IMR-90 (cell line): ENCODE measurements around the gene TRAFD1. TPM values are rescaled to one million over a fixed set of nuclear protein-coding genes. Genes with fewer than 3 reads are reported as not detected.

Experiments
- ATAC-seq: fragments of 200-7000 bp; cut with Tn5 transposase; 2 replicates; pipeline ENCODE4 v1.9.1; 2020; ENCODE audit warnings: low read depth, mild to moderate bottlenecking, moderate library complexity
- BruUV-seq: library from RNA; stranded (reverse); fragments of 400-500 nt; replicated peaks from 2 replicates; lab custom pipeline; 2021; lab: Mats Ljungman, UMichigan
- CTCF ChIA-PET: fragments of 300-600 bp; formaldehyde crosslinking; extraction: SDS; loops from one replicate; lab custom pipeline; 2021; ENCODE audit warnings: antibody characterized with exemption; lab: Yijun Ruan, JAX
- POLR2A ChIA-PET: fragments of 300-600 bp; sonication (Branson Sonifier 250); formaldehyde crosslinking; loops from one replicate; lab custom pipeline; 2022; ENCODE audit warnings: antibody characterized with exemption; ENCODE audit not compliant: unreplicated experiment; lab: Charles Lee
- DNase-seq: peaks from one replicate; pipeline ENCODE4 v3.0.0; 2013
- H2AFZ ChIP-seq: replicated peaks from 2 replicates; pipeline ENCODE3; 2013; ENCODE audit warnings: low read length, mild to moderate bottlenecking; ENCODE audit not compliant: poor library complexity
- H2AK5ac ChIP-seq: 2 replicates; pipeline ENCODE4 v1.6.1; 2013; ENCODE audit warnings: low read depth, low read length, inconsistent platforms
- H2AK9ac ChIP-seq: replicated peaks from 2 replicates; pipeline ENCODE3; 2013; ENCODE audit warnings: mild to moderate bottlenecking, low read depth, low read length, moderate library complexity; ENCODE audit not compliant: poor library complexity
- H2BK120ac ChIP-seq: 2 replicates; pipeline ENCODE4 v1.6.1; 2013; ENCODE audit warnings: low read depth, low read length, inconsistent platforms
- H2BK15ac ChIP-seq: 3 replicates; pipeline ENCODE4 v1.6.1; 2013; ENCODE audit warnings: low read depth, low read length, inconsistent platforms
- H2BK20ac ChIP-seq: 2 replicates; pipeline ENCODE4 v1.6.1; 2013; ENCODE audit warnings: low read depth, mild to moderate bottlenecking, inconsistent platforms, low read length, moderate library complexity
- H2BK5ac ChIP-seq: 2 replicates; pipeline ENCODE4 v1.6.1; 2013; ENCODE audit warnings: mild to moderate bottlenecking, low read depth, low read length, inconsistent platforms; ENCODE audit not compliant: poor library complexity, severe bottlenecking
- H3K14ac ChIP-seq: replicated peaks from 2 replicates; pipeline ENCODE4 v1.6.1; 2013; ENCODE audit warnings: low read depth, low read length, inconsistent platforms
- H3K18ac ChIP-seq: 2 replicates; pipeline ENCODE4 v1.6.1; 2013; ENCODE audit warnings: low read depth, low read length, control low read depth
- H3K23ac ChIP-seq: 2 replicates; pipeline ENCODE4 v1.6.1; 2013; ENCODE audit warnings: low read depth, low read length, inconsistent platforms
- H3K27ac ChIP-seq: 2 replicates; pipeline ENCODE4 v1.5.1; 2013; ENCODE audit warnings: mild to moderate bottlenecking, control low read depth, low read length; ENCODE audit not compliant: insufficient read depth
- H3K27me3 ChIP-seq: 2 replicates; pipeline ENCODE4 v1.6.1; 2013; ENCODE audit warnings: low read length; ENCODE audit not compliant: control insufficient read depth, insufficient read depth
- H3K36me3 ChIP-seq: 2 replicates; pipeline ENCODE4 v1.6.1; 2013; ENCODE audit warnings: low read length, mixed read lengths; ENCODE audit not compliant: control insufficient read depth, insufficient read depth
- H3K4ac ChIP-seq: 2 replicates; pipeline ENCODE4 v1.6.1; 2013; ENCODE audit warnings: low read depth, low read length, inconsistent platforms
- H3K4me1 ChIP-seq: 2 replicates; pipeline ENCODE4 v1.6.1; 2013; ENCODE audit warnings: low read length, mixed read lengths; ENCODE audit not compliant: control insufficient read depth, insufficient read depth
- H3K4me2 ChIP-seq: 2 replicates; pipeline ENCODE4 v1.6.1; 2013; ENCODE audit warnings: low read depth, mild to moderate bottlenecking, control low read depth, low read length, moderate library complexity
- H3K4me3 ChIP-seq: 2 replicates; pipeline ENCODE4 v1.5.1; 2013; ENCODE audit warnings: low read depth, mild to moderate bottlenecking, control low read depth, low read length, moderate library complexity; ENCODE audit not compliant: insufficient read depth
- H3K56ac ChIP-seq: 2 replicates; pipeline ENCODE4 v1.6.1; 2013; ENCODE audit warnings: low read length, inconsistent platforms; ENCODE audit not compliant: insufficient read depth; ENCODE audit errors: extremely low read depth
- H3K79me1 ChIP-seq, 2 experiments: 2 replicates each; pipeline ENCODE4 v1.6.1; 2013; ENCODE audit warnings: low read length in 2 of 2, inconsistent platforms in 1 of 2, low read depth in 1 of 2
- H3K9ac ChIP-seq: 2 replicates; pipeline ENCODE4 v1.6.1; 2013; ENCODE audit warnings: low read depth, low read length, control low read depth
- H3K9me1 ChIP-seq: 2 replicates; pipeline ENCODE4 v1.6.1; 2013; ENCODE audit warnings: low read length, inconsistent platforms; ENCODE audit not compliant: insufficient read depth
- H3K9me3 ChIP-seq: 2 replicates; pipeline ENCODE4 v1.6.1; 2013; ENCODE audit warnings: low read length; ENCODE audit not compliant: control insufficient read depth, insufficient read depth
- H4K20me1 ChIP-seq: 2 replicates; pipeline ENCODE4 v1.6.1; 2013; ENCODE audit warnings: low read length, inconsistent platforms; ENCODE audit not compliant: insufficient read depth
- H4K5ac ChIP-seq: 2 replicates; pipeline ENCODE4 v1.6.1; 2013; ENCODE audit warnings: mild to moderate bottlenecking, low read depth, low read length, control low read depth
- H4K8ac ChIP-seq, 2 experiments: 2 replicates each; pipeline ENCODE4 v1.6.1; 2013; ENCODE audit warnings: low read depth in 2 of 2, low read length in 2 of 2, control low read depth in 1 of 2, inconsistent platforms in 1 of 2
- H4K91ac ChIP-seq: 2 replicates; pipeline ENCODE4 v1.6.1; 2013; ENCODE audit warnings: low read depth, low read length, inconsistent platforms; ENCODE audit not compliant: insufficient read depth
- BHLHE40 ChIP-seq: fragments of 150-350 bp; IDR thresholded peaks from 2 replicates; pipeline ENCODE4 v1.6.1; 2016; ENCODE audit warnings: mild to moderate bottlenecking, low read depth, low read length
- CHD1 ChIP-seq: IDR thresholded peaks from 2 replicates; pipeline ENCODE4 v1.6.1; 2012; ENCODE audit warnings: low read depth, low read length, improper control_type of control experiment
- FOS ChIP-seq: fragments of 150-350 bp; IDR thresholded peaks from 2 replicates; pipeline ENCODE4 v1.6.1; 2016; ENCODE audit warnings: low read depth, low read length
- MAFK ChIP-seq: IDR thresholded peaks from 2 replicates; pipeline ENCODE4 v1.6.1; 2012; ENCODE audit warnings: low read depth, low read length, improper control_type of control experiment
- MXI1 ChIP-seq: IDR thresholded peaks from 2 replicates; pipeline ENCODE4 v1.6.1; 2012; ENCODE audit warnings: low read depth, mild to moderate bottlenecking, low read length, moderate library complexity, borderline replicate concordance
- POLR2A ChIP-seq: IDR thresholded peaks from 2 replicates; pipeline ENCODE4 v1.6.1; 2012; ENCODE audit warnings: mild to moderate bottlenecking, low read depth, low read length
- RCOR1 ChIP-seq: IDR thresholded peaks from 2 replicates; pipeline ENCODE4 v1.6.1; 2012; ENCODE audit warnings: mild to moderate bottlenecking, low read length, improper control_type of control experiment; ENCODE audit not compliant: insufficient replicate concordance
- SMC3 ChIP-seq: fragments of 150-350 bp; IDR thresholded peaks from 2 replicates; pipeline ENCODE4 v1.6.1; 2016; ENCODE audit warnings: low read depth, mild to moderate bottlenecking, antibody characterized with exemption, low read length, moderate library complexity
- WGBS, 2 experiments: methylation state at CpG; one replicate each; pipeline versions ENCODE4 v1.1.5 to v1.1.7; 2013; ENCODE audit warnings: missing lambda C conversion rate in 2 of 2; ENCODE audit not compliant: insufficient read length in 1 of 2; ENCODE audit errors: extremely low coverage in 2 of 2; 5-methylcytosine and 5-hydroxymethylcytosine counted together
- dilution Hi-C: fragments of 300-500 bp; cut with HindIII; formaldehyde crosslinking; loops from one replicate; pipeline ENCODE4 v1.14.3; 2018; ENCODE audit warnings: low sequenced_read_pairs; ENCODE audit not compliant: unreplicated experiment
- in situ Hi-C: fragments of 300-500 bp; cut with MboI; formaldehyde crosslinking; loops from 3 replicates; pipeline ENCODE4 v1.14.3; 2019; ENCODE audit warnings: low sequenced_read_pairs, inconsistent platforms, mixed read lengths
- intact Hi-C: fragments of 100-400 bp; cut with micrococcal nuclease; formaldehyde crosslinking; loops from 2 replicates; pipeline ENCODE4 v1.10.0; 2022
- polyA plus RNA-seq, 3 experiments: library from polyadenylated mRNA; depleted of rRNA; stranded (reverse); fragments of >200 nt; gene quantifications; 2 replicates each; pipeline ENCODE4 v1.2.3, GENCODE V29; 2012; ENCODE audit warnings: low replicate concordance in 1 of 3
- total RNA-seq: library from RNA; depleted of rRNA; stranded (reverse); fragments of >200 nt; gene quantifications from 2 replicates; pipeline ENCODE4 v1.2.3, GENCODE V29; 2012
- TF ChIP-seq, protein P1 (sequence below): fragments of 150-350 bp; IDR thresholded peaks from 2 replicates; pipeline ENCODE4 v1.6.1; 2016; ENCODE audit warnings: low read depth, mild to moderate bottlenecking, low read length, moderate library complexity, borderline replicate concordance

Gene TRAFD1
- total and polyA plus RNA-seq, 2 of the 4 experiments (the other 2 are of a cell fraction): 41.3 to 70.4 TPM

DNA sequence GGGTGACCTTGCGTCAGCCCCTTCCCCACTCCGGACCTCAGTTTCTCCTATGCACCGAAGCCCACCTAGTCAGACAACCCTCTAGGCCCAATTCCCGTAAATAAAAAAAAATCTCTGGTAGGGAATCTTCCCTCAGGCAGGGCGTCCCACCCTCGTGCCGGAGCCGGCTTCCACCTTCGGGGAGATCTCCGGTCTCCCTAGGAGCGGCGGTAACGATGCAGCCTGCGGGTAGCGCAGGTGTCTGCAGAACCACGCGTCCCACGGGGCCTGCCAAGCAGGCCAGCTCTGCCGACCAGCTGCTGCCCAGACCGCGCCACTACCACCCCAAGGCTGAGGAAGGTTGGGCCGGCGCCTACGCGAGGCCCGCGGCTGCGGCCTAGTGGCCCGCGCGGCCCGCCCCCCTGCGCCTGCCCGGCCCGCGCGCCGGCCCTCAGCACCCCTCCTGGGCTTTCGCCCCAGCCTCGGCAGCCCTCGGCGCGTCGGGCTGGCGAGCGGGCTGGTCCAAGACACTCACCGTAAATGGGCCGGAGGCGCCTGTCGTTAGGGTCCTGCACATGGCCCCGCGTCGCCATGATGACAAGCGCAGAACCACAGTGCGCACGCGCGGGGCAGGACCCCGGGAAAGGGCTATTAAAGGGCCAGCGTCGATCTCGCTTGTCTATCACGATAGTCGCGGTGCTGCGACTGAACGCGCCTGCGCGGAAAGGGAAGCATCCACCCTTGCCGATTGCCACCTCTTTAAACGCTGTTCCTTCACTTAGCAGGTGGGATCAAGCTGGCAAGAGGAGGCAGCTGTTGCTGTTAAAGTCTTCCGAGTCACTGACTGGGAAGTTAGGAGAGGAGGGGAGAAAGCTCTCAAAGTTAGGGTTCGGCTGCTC, 16.9 kb upstream of the TRAFD1 start, which contains the start of gene NAA25:
NAA25 (minus strand) TSS at position 582 of the 878 bp plus-strand sequence; CDS start at position 572, 10 bp downstream.
- Histone ChIP-seq H2AK9ac (peak within 1 kb of the TSS; percentile 93), H3K9ac (peak within 1 kb of the TSS; percentile 99), H2BK5ac (peak within 1 kb of the TSS; percentile 98), H3K9me1 (peaks cover 19% of the 10 kb centered on the region), H3K56ac (peak within 1 kb of the TSS; percentile 96), H3K14ac (peak within 1 kb of the TSS; percentile 94), H2AK5ac (peak within 1 kb of the TSS; percentile 99), H3K27ac (peak within 1 kb of the TSS; percentile 99), H4K91ac (peak within 1 kb of the TSS; percentile 98), H4K8ac (peak within 1 kb of the TSS; percentile 94 to 96), H3K23ac (peak within 1 kb of the TSS; percentile 80), H3K79me1 (peaks cover 0 to 29% of the 10 kb centered on the region in 2 experiments; a peak in 3 of 4 replicates), H3K4me2 (peak within 1 kb of the TSS; percentile 98), H2BK120ac (peak within 1 kb of the TSS; percentile 88), H4K20me1 (peaks cover 25% of the 10 kb centered on the region), H3K27me3 (no peaks in the 10 kb centered on the region), H2BK20ac (peak within 1 kb of the TSS; percentile 40), H2BK15ac (peak within 1 kb of the TSS; percentile 97), H4K5ac (peak within 1 kb of the TSS; percentile 90), H2AFZ (peak within 1 kb of the TSS; percentile 94), H3K4me3 (peak within 1 kb of the TSS; percentile 66), H3K18ac (peak within 1 kb of the TSS; percentile 87), H3K36me3 (no peaks in the 10 kb centered on the region; the same call in 1 of the 2 replicates), H3K4ac (peak within 1 kb of the TSS; percentile 98), H3K9me3 (no peaks in the 10 kb centered on the region), H3K4me1 (peaks cover 19% of the 10 kb centered on the region)
- ATAC-seq: peak; percentile 85
- intact Hi-C loops: loop anchor here (2.0 to 10.0 kb wide), 2 partner anchors 14 to 276 kb away; partner anchors contain the start of gene HECTD4
- TF ChIP-seq MXI1: peak; percentile 98
- TF ChIP-seq MAFK: no peak
- TF ChIP-seq SMC3: no peak
- 0 out of 2 replicates have a peak, but pooled peaks have one; percentile 16 for TF ChIP-seq CHD1
- no peak for TF ChIP-seq RCOR1
- TF ChIP-seq, protein P1, sequence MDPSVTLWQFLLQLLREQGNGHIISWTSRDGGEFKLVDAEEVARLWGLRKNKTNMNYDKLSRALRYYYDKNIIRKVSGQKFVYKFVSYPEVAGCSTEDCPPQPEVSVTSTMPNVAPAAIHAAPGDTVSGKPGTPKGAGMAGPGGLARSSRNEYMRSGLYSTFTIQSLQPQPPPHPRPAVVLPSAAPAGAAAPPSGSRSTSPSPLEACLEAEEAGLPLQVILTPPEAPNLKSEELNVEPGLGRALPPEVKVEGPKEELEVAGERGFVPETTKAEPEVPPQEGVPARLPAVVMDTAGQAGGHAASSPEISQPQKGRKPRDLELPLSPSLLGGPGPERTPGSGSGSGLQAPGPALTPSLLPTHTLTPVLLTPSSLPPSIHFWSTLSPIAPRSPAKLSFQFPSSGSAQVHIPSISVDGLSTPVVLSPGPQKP: no peak
- TF ChIP-seq FOS: no peak
- peak; percentile 58; the same call in 1 of the 2 replicates for TF ChIP-seq POLR2A
- TF ChIP-seq BHLHE40: no peak
- POLR2A ChIA-PET: interaction anchor here (1.5 kb wide), 1 partner anchor 17 kb away, joined by 3 read pairs; the partner anchor contains the start of gene TRAFD1
- peak; percentile 79 for DNase-seq
- CTCF ChIA-PET: no interaction called here
- dilution Hi-C loops: no loop called here
- WGBS, 2 experiments: 0% methylated on average over 55 of the region's 74 CpGs; no CpG with 5 or more reads in 1 of the 2 experiments
- in situ Hi-C loops: no loop called here
- no TSS peak for BruUV-seq
